Measurements from ENCODE around the gene TLCD4. TPM values are rescaled to one million over a fixed set of nuclear protein-coding genes. Genes with fewer than 3 reads are reported as not detected.

Gene TLCD4
- total RNA-seq, 1 donor from 2014 or later, result 2.7 TPM

- no peak for DNase-seq (ENCODE audit: low spot score in 2 of 2)
- TF ChIP-seq CTCF (IDR thresholded peaks at IDR 0.05), result no peak
- H3K27ac ChIP-seq, result no peak overlapping the region
- H3K36me3 ChIP-seq, result no peaks in the 10 kb centered on the region
- intact Hi-C loops (cut with DNase I), result no loop called here
- no peaks in the 10 kb centered on the region for H3K9me3 ChIP-seq
- no peak overlapping the region for H3K4me3 ChIP-seq
- H3K27me3 ChIP-seq, result no peaks in the 10 kb centered on the region
- no peaks in the 10 kb centered on the region for H3K4me1 ChIP-seq
Measured at GRCh38 chr1:95122151-95122697, 5.1 kb downstream of the TLCD4 start.

- Histone ChIP-seq H3K36me3 (no peaks in the 10 kb centered on the region), H3K9me3 (no peaks in the 10 kb centered on the region), H3K4me1 (no peaks in the 10 kb centered on the region), H3K27me3 (no peaks in the 10 kb centered on the region), H3K27ac (no peak overlapping the region), H3K4me3 (no peak overlapping the region)
- no peak for DNase-seq (ENCODE audit: low spot score in 2 of 2)
- intact Hi-C loops (cut with DNase I), result no loop called here
- TF ChIP-seq CTCF (IDR thresholded peaks at IDR 0.05), result no peak
Measured at GRCh38 chr1:95124342-95124741, 7.2 kb downstream of the TLCD4 start.

GRCh38 chr1:95126366-95126765 is 9.2 kb downstream of the TLCD4 start:
- H3K4me3 ChIP-seq, result no peak overlapping the region
- intact Hi-C loops (cut with DNase I), result no loop called here
- no peaks in the 10 kb centered on the region for H3K27me3 ChIP-seq
- DNase-seq (ENCODE audit: low spot score in 2 of 2), result no peak
- H3K36me3 ChIP-seq, result no peaks in the 10 kb centered on the region
- H3K27ac ChIP-seq, result no peak overlapping the region
- no peaks in the 10 kb centered on the region for H3K4me1 ChIP-seq
- TF ChIP-seq CTCF (IDR thresholded peaks at IDR 0.05), result no peak
- H3K9me3 ChIP-seq, result no peaks in the 10 kb centered on the region

GRCh38 chr1:95126846-95127245 is 9.7 kb downstream of the TLCD4 start:
- no peak for TF ChIP-seq CTCF (IDR thresholded peaks at IDR 0.05)
- H3K4me1 ChIP-seq, result no peaks in the 10 kb centered on the region
- no peak overlapping the region for H3K4me3 ChIP-seq
- no peaks in the 10 kb centered on the region for H3K36me3 ChIP-seq
- H3K9me3 ChIP-seq, result no peaks in the 10 kb centered on the region
- H3K27ac ChIP-seq, result no peak overlapping the region
- H3K27me3 ChIP-seq, result no peaks in the 10 kb centered on the region
- no peak for DNase-seq (ENCODE audit: low spot score in 2 of 2)
- intact Hi-C loops (cut with DNase I), result no loop called here

- Histone ChIP-seq H3K9me3 (no peaks in the 10 kb centered on the region), H3K36me3 (no peaks in the 10 kb centered on the region), H3K27me3 (no peaks in the 10 kb centered on the region), H3K4me3 (no peak overlapping the region), H3K27ac (no peak overlapping the region), H3K4me1 (no peaks in the 10 kb centered on the region)
- intact Hi-C loops (cut with DNase I), result no loop called here
- no peak for TF ChIP-seq CTCF (IDR thresholded peaks at IDR 0.05)
- no peak for DNase-seq (ENCODE audit: low spot score in 2 of 2)
Measured at GRCh38 chr1:95127380-95127779, 10.2 kb downstream of the TLCD4 start.

- Histone ChIP-seq H3K27ac (no peak overlapping the region), H3K4me3 (no peak overlapping the region), H3K4me1 (no peaks in the 10 kb centered on the region), H3K9me3 (no peaks in the 10 kb centered on the region), H3K36me3 (no peaks in the 10 kb centered on the region), H3K27me3 (no peaks in the 10 kb centered on the region)
- no peak for TF ChIP-seq CTCF (IDR thresholded peaks at IDR 0.05)
- no peak for DNase-seq (ENCODE audit: low spot score in 2 of 2)
- intact Hi-C loops (cut with DNase I), result no loop called here
Measured at GRCh38 chr1:95132762-95133161, 15.6 kb downstream of the TLCD4 start.
